ENCODE results near the gene PLLP.
A peak's percentile ranks its signal among the peaks of the same experiment; 100 is the strongest.

The PLLP gene

DNA sequence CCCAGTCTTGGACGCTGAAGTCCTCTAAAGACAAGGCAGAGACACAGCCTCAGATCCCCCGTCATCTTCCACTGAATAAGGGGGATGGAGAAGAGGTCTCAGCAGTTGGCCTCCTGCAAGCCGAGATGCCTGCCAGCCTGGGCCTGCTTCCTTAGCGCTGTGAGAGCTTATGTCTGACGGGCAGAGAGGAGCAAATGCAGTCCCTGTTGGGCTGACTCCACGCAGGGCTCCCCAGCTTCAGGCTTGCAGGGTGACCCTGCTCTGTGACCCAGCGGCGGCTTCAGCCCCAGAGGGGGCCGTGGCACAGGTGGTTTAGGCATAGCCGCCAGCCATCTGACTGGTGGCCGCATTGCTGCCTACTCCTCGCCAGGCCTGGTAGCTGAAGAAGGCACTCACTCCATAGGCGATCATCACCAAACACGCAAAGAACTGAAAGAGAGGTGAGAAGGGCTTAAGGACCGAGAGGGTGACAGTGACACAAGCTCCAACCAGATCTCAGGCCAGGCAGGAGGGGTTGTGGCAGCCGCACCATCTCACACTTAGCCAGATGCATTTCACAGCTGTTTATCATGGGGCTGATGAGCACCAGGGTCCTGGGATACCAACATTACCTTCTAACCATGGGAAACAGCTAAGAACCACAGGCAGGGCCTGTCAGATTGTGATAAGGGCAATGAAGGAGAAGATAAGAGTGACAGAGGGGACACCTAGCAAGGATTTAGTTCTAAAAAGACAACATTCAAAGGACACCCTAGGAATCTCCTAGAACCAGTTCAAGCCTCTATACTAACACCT lies 27.7 kb downstream of the PLLP start:
- no peak for ATAC-seq
- Mint-ChIP-seq H3K36me3 (peaks cover 31% of the 10 kb centered on the region), H3K9me3 (no peaks in the 10 kb centered on the region)

DNA sequence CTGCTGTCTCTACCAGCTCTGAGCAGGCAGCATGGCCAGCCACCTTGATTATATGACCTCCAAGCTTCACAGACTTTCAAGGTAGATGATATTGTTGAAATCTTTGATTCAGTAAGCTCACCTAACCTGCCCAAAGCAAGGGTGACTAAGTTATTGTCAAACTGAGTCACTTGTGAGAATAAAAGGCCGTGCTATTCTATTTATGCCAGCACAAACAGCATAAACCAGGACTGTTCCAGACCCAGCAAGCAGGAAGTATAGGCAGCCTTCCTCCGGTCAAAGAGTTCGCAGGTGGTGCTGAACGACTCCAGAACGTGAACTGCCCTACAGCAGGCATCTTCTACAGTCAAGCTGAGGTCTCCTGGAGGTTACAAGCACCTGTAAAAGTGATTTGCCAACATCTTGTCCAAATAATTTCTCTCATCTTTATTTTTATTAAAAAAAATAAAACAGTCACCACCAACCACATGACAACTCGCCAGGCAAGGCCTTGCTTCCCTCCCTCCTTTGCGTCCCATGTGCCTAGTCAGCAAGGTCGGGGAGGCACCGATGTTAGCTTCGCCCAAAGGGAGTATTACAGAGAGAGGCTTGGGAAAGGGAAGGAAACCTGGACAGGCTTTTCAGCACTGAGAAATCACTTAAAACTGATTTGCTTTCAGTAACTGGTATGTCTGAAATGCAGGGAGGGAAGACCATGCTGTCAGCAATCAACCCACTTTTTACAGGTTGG lies 28.6 kb downstream of the PLLP start:
- H3K9me3 Mint-ChIP-seq, result no peaks in the 10 kb centered on the region
- H3K4me1 Mint-ChIP-seq, result peaks cover 7% of the 10 kb centered on the region
- peak overlapping the region; percentile 65 for H3K27ac Mint-ChIP-seq
- H3K4me3 Mint-ChIP-seq, result no peak overlapping the region
- DNase-seq (ENCODE audit: low spot score in 2 of 2) (no peak), ATAC-seq (no peak)
- H3K36me3 Mint-ChIP-seq, result peaks cover 40% of the 10 kb centered on the region

More for the DNA sequence above, 27.7 kb downstream of the PLLP start:
- DNase-seq (ENCODE audit: low spot score in 2 of 2), result no peak
- Mint-ChIP-seq H3K4me3 (no peak overlapping the region), H3K27ac (peak overlapping the region; percentile 65), H3K4me1 (peaks cover 7% of the 10 kb centered on the region)

DNA sequence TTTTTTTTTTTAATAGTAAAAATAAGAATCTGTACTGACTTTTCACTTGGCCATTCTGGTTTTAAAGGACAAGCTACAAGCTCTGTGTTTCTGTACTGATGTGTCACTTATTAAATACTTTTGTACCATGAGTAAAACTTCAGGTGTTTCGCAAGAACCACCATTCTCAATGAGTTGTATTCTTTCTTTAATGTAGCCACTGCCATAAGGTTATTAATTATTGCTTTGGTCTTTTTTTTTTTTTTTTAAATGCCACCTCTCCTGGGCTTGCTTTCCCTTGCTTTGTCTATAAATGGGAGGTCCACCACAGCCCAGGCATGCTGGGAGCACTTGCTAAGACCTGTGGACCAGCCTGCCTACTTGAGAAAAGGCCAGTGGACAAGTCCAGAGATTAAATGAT lies 31.0 kb downstream of the PLLP start:
- no peak overlapping the region for H3K4me3 Mint-ChIP-seq
- DNase-seq (ENCODE audit: low spot score in 2 of 2), result no peak
- peaks cover 64% of the 10 kb centered on the region for H3K36me3 Mint-ChIP-seq
- no peaks in the 10 kb centered on the region for H3K4me1 Mint-ChIP-seq
- no peaks in the 10 kb centered on the region for H3K9me3 Mint-ChIP-seq
- no peak for ATAC-seq
- H3K27ac Mint-ChIP-seq, result no peak overlapping the region

DNA sequence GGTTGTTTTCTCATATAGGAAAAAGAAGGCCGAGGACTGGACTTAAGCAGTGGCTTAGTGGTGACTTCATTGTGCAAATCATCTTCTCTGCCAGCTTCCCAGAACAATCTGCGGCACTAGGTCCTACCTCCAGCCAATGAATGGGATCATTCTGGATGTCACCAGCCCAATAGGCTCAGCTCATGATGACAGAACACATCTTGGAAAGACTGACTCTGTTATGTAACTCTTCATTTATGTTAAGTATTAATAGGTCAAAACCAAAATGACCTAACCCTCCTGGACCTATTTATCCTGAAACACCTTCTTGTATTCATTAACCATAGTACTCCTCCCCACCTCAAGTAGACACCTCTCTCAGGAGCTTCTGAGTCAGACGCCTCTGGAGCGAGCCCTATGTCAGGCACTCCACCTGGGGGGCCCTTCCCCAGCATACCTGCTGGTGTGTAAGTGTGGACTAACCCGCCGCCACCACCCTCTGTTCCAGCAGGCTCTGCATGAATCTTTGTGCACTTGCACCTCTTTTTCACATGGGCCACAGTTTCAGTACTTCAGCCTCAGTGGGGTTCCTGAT lies 32.2 kb downstream of the PLLP start:
- ATAC-seq (no peak), DNase-seq (ENCODE audit: low spot score in 2 of 2) (no peak)
- no peak overlapping the region for H3K27ac Mint-ChIP-seq
- H3K4me3 Mint-ChIP-seq, result no peak overlapping the region
- H3K4me1 Mint-ChIP-seq, result no peaks in the 10 kb centered on the region
- peaks cover 76% of the 10 kb centered on the region for H3K36me3 Mint-ChIP-seq
- H3K9me3 Mint-ChIP-seq, result no peaks in the 10 kb centered on the region

DNA sequence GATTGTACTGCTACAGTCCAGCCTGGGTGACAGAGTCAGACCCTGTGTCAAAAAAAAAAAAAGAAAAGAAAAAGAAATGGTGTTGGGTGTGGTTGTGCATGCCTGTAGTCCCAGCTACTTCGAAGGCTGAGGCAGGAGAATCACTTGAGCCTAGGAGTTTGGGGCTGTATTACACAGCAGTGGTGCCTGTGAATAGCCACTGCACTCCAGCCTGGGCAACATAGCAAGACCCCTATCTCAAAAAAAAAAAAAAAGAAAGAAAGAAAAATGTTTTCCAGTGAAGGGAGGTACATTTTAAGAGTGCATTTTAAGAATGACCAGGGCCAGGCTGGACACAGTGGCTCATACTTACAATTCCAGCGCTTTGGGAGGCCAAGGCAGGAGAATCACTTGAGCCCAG lies 33.1 kb downstream of the PLLP start:
- Mint-ChIP-seq H3K9me3 (no peaks in the 10 kb centered on the region), H3K4me1 (no peaks in the 10 kb centered on the region), H3K4me3 (no peak overlapping the region), H3K36me3 (peaks cover 85% of the 10 kb centered on the region), H3K27ac (no peak overlapping the region)
- DNase-seq (ENCODE audit: low spot score in 2 of 2) (no peak), ATAC-seq (no peak)

DNA sequence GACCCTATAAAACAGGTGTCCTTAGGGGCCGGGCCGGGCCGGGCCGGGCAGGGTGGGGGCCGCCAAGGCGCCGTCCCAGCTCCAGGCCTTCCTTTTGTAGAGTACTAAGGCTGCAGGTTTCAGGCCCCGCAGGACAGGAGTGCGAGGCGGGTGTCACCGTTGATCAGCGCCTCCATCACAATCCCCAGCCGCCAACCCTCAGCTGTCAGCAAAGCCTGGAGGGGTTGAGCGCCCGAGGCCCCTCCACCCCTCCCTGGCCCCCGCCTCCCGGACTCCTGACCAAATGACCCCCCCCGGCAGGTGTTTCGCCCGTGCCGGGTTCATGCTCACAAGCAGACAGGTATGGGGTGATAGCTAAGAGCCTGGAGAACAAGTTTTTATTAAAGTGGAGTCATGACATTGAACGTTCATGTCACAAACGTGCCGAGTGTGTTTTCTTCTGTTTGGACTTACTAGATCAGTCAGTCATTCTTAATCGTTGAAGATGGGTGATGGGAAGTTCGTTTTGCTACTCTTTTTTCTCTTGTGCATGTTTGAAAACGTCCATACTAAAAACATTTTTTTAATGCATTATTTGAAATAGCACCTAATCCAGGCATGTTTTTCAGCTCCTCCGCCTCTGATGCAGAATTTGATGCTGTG lies 38.9 kb downstream of the PLLP start:
- DNase-seq (ENCODE audit: low spot score in 2 of 2), result no peak
- peak; percentile 57 for ATAC-seq
- Mint-ChIP-seq H3K36me3 (peaks cover 54% of the 10 kb centered on the region), H3K9me3 (no peaks in the 10 kb centered on the region), H3K4me1 (peaks cover 18% of the 10 kb centered on the region), H3K27ac (peak overlapping the region; percentile 92), H3K4me3 (peak overlapping the region; percentile 85)

DNA sequence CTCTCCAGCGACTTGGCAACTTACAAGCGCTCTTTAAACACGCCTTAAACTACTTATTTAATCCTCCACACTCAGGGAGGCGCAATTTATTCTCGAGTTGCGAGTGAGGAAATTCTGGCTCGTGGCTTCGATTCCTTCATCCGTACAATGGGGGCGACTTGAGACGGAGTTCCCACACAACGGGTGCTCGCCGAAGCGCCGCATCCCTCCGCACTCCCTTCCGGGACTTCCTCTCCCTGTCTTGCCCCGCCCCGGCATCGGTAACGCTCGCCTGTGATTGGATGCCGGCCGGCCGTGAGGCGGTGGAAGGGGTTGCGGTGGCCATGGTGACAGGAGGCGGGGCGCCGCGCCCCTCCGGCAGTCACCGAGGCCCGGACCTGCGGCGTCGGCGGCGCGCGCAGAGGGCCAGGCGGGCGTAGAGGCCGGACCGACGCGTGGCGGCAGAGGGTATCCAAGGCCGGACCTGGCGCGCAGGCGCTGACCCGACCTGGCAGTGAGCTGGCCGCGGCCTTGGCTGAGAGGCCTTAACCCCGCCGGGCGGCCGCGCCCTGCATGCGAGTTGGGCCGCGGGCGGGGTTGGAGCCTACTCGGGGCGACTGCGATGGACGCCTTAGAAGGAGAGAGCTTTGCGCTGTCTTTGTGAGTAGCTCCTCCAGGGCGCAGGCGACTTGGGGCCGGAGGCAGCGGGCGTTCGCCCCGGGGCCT lies 39.6 kb downstream of the PLLP start, which contains the start of gene ARL2BP:
ARL2BP (plus strand) TSS at position 493 of the 705 bp plus-strand sequence; CDS start at position 602, 109 bp downstream.
- Mint-ChIP-seq H3K4me1 (peaks cover 18% of the 10 kb centered on the region), H3K36me3 (peaks cover 47% of the 10 kb centered on the region), H3K4me3 (peak within 1 kb of the TSS; percentile 85), H3K9me3 (no peaks in the 10 kb centered on the region), H3K27ac (peak within 1 kb of the TSS; percentile 92)
- DNase-seq (ENCODE audit: low spot score in 2 of 2) (peak; percentile 92 to 98), ATAC-seq (peak; percentile 98)

DNA sequence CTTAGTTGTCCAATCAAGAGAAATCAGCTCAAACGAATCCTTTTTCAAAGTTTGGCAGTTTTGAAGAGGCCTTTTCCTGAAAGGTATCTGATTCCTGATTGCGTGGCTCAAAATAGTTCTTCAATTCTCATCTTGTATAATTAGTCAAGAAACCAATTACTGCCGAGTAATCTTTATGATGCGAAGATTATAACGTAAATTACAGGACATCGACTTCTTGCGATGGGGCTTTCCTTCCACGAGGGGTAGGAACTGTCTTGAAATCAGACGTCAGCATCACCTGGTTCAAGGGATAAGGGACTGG lies 40.1 kb downstream of the PLLP start:
- ATAC-seq, result peak; percentile 54
- H3K4me3 Mint-ChIP-seq, result peak overlapping the region; percentile 85

DNA sequence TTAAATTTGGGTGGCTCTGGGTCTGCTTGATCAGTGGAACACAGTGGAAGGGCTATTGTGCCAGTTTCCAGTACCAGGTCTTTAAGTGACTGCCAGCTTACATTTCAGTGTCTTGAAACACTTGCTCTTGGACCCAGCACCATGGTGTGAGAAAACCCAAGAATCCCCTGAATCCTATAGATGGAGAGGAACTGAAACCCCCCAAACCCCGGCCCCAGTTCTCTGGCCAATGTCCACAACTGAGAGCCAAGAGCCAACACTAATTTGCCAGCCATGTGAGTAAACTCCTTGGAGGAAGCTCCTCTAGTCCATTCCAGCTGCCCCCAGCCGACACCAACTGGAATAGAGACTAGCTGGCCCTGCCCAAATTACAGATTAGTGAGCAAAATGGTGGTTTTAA lies 41.8 kb downstream of the PLLP start:
- no peak for DNase-seq (ENCODE audit: low spot score in 2 of 2)
- no peak for ATAC-seq
- Mint-ChIP-seq H3K27ac (no peak overlapping the region), H3K4me3 (no peak overlapping the region), H3K9me3 (no peaks in the 10 kb centered on the region), H3K4me1 (peaks cover 18% of the 10 kb centered on the region), H3K36me3 (peaks cover 46% of the 10 kb centered on the region)

More for the DNA sequence above, 40.1 kb downstream of the PLLP start:
- peaks cover 18% of the 10 kb centered on the region for H3K4me1 Mint-ChIP-seq
- H3K36me3 Mint-ChIP-seq, result peaks cover 47% of the 10 kb centered on the region
- no peak for DNase-seq (ENCODE audit: low spot score in 2 of 2)
- H3K27ac Mint-ChIP-seq, result peak overlapping the region; percentile 92
- H3K9me3 Mint-ChIP-seq, result no peaks in the 10 kb centered on the region

DNA sequence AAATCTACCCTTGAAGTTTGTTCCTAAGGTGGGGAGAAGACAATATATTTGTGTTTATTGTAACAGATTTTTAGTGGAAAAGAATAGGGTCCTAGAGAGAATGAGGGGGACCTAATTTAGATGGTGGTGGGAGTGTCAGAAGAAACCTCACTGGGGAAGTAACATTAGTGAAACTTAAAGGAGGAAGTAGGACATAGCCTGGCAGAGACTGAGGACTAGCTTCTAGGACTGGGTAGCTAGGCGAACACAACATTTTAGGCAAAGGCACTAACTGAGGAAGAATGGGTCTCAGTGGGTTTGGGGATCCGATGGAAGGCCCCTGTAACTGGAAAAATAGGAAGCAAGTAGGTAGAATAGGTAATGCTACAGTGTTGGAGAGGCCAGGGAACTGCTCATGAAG lies 43.6 kb downstream of the PLLP start:
- peak overlapping the region; percentile 24 for H3K27ac Mint-ChIP-seq
- peaks cover 20% of the 10 kb centered on the region for H3K4me1 Mint-ChIP-seq
- DNase-seq (ENCODE audit: low spot score in 2 of 2), result no peak
- H3K36me3 Mint-ChIP-seq, result peaks cover 43% of the 10 kb centered on the region
- ATAC-seq, result no peak
- no peak overlapping the region for H3K4me3 Mint-ChIP-seq
- H3K9me3 Mint-ChIP-seq, result no peaks in the 10 kb centered on the region

DNA sequence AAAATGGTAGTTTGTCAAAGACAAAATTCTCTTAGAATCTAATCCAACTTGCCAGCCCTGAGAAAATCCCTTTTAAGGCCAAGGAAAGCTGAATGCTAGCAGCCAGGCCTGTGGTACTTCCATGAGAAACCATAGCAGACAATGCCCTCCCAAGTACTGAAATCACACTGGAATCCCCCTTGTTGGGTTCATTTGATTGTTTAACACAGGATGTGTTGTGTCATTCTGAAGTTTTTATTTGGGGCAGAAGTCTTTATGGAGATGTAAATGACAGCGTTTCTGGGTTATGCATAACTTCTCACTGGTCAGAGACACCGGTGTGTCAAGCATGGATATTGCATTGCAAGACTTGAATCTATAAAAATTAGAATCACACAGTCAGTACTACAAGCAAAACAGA lies 45.4 kb downstream of the PLLP start:
- H3K27ac Mint-ChIP-seq, result peak overlapping the region; percentile 48
- peaks cover 54% of the 10 kb centered on the region for H3K36me3 Mint-ChIP-seq
- H3K9me3 Mint-ChIP-seq, result no peaks in the 10 kb centered on the region
- peaks cover 15% of the 10 kb centered on the region for H3K4me1 Mint-ChIP-seq
- H3K4me3 Mint-ChIP-seq, result no peak overlapping the region
- peak; percentile 76 for ATAC-seq
- no peak for DNase-seq (ENCODE audit: low spot score in 2 of 2)

DNA sequence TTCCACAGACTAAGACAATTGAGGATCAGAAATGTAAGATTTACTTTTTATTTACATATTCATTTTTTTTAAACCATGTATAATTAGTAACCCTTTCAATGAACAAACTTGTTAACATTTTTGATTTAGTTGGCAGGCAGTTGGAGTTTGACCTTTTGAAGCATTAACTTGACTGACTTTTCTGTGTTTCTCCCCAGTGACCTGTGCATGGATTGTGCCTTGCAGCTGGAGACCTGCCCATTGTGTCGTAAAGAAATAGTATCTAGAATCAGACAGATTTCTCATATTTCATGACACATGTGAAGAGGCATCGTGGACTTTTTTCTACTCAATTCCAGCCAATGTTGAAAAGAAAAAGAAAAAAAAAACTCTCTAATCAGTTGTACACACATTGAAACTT lies 45.8 kb downstream of the PLLP start:
- Mint-ChIP-seq H3K9me3 (no peaks in the 10 kb centered on the region), H3K36me3 (peaks cover 58% of the 10 kb centered on the region), H3K4me3 (no peak overlapping the region), H3K27ac (peak overlapping the region; percentile 48), H3K4me1 (peaks cover 13% of the 10 kb centered on the region)
- DNase-seq (ENCODE audit: low spot score in 2 of 2), result no peak
- no peak for ATAC-seq

DNA sequence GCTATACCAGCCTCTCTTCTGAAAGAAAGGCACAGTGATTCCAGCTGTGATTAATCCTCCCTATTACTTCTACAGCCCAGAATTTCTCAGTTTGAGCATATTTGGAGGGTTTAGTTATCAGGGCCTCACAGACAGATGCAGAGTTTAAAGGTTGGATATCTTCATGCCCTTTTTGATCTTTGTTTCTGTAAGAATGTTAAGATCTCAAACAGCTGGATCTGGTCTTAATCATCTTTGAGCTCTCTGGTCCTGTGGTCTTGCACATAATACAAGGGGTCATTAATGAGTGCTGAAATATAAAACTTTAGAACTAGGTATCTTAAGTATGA lies 48.5 kb downstream of the PLLP start:
- peaks cover 84% of the 10 kb centered on the region for H3K36me3 Mint-ChIP-seq
- H3K9me3 Mint-ChIP-seq, result no peaks in the 10 kb centered on the region
- H3K4me1 Mint-ChIP-seq, result peaks cover 13% of the 10 kb centered on the region
- ATAC-seq, result no peak
- DNase-seq (ENCODE audit: low spot score in 2 of 2), result no peak
- no peak overlapping the region for H3K4me3 Mint-ChIP-seq
- H3K27ac Mint-ChIP-seq, result peak overlapping the region; percentile 89

DNA sequence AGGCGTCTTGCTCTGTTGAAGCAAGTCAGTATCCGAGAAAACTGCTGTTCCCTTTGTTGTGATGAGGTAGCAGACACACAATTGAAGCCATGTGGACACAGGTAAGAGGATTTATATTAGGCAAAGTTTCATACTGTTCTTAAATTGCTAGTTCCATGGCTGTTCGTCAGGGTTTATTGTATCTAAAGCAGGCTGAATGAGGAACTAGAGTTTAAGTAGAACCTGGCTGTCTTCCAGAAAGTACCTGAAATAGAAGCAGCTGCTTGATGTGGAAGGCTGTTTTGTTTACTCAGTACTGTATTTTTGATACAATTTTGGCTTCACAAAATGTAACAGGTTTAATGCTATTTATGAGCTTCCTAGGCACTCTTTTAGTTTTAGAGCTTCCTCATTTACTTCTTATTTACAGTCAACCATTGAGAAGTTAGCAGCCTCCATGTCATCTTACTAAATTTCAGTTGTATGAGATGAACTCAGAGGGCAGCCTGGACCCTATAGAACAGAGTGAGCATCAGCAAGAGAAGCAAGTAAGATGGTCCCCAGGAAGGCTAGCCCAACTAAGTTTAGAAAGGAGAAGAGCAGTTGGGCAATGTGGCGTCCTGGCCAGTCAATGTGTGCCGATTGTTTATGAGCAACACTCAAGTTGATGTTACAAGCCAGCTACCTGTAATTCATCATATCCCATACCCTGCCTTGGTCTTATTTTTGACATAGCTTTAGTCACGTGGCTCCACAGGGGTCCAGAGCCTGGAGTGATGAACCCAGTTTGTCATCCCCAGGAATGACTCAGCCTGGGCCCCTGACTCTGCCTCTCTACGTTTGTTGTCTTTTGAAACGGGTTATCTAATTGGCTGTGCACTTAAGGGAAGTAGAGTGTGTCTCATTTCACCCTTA lies 49.1 kb downstream of the PLLP start:
- peak; percentile 97 for ATAC-seq
- peak in 1 of 2 donors; percentile 63 for DNase-seq (ENCODE audit: low spot score in 2 of 2)
- Mint-ChIP-seq H3K4me1 (peaks cover 13% of the 10 kb centered on the region), H3K27ac (peak overlapping the region; percentile 89), H3K36me3 (peaks cover 91% of the 10 kb centered on the region), H3K4me3 (no peak overlapping the region), H3K9me3 (no peaks in the 10 kb centered on the region)
